Common myeloid progenitor, CD34-positive (primary cell): Measurements from ENCODE around the gene SDK1.

ENCODE experiments used
- CTCF ChIA-PET: fragments of 350-600 bp; sonication (Branson Sonifier 250); formaldehyde crosslinking; loops from one replicate; lab custom pipeline; 2021; ENCODE audit warnings: antibody characterized with exemption; lab: Charles Lee
- POLR2A ChIA-PET: fragments of 350-600 bp; sonication (Branson Sonifier 250); formaldehyde crosslinking; loops from one replicate; lab custom pipeline; 2021; ENCODE audit warnings: antibody characterized with exemption; lab: Charles Lee
- DNase-seq, 3 donors: peaks; one replicate each; pipeline versions ENCODE4 v3.0.0 to v3.0.0-alpha.2; 2013
- H3K27ac ChIP-seq, 2 experiments: 1 replicate in 1 of 2; 2 replicates in 1 of 2; pipeline ENCODE4 v1.7.0; 2013; ENCODE audit warnings: inconsistent platforms in 2 of 2, low read length in 2 of 2, mild to moderate bottlenecking in 2 of 2, low read depth in 1 of 2, moderate library complexity in 1 of 2; ENCODE audit not compliant: severe bottlenecking in 2 of 2, insufficient read depth in 1 of 2, poor library complexity in 1 of 2
- H3K27me3 ChIP-seq, 5 experiments: replicated peaks in 2 of 5; 1 replicate in 3 of 5; 2 replicates in 2 of 5; pipeline versions ENCODE4 v1.6.1 to v1.7.0; 2013; ENCODE audit warnings: low read length in 4 of 5, mild to moderate bottlenecking in 2 of 5, moderate library complexity in 2 of 5, inconsistent platforms in 1 of 5; ENCODE audit not compliant: insufficient read depth in 5 of 5, control insufficient read depth in 4 of 5
- H3K36me3 ChIP-seq, 4 experiments: 1 replicate in 2 of 4; 2 replicates in 2 of 4; pipeline versions ENCODE4 v1.6.1 to v1.7.0; 2013; ENCODE audit warnings: low read length in 3 of 4, control low read depth in 1 of 4, mild to moderate bottlenecking in 1 of 4; ENCODE audit not compliant: control insufficient read depth in 4 of 4, insufficient read depth in 4 of 4
- H3K4me1 ChIP-seq, 4 experiments: 1 replicate in 3 of 4; 2 replicates in 1 of 4; pipeline versions ENCODE4 v1.6.1 to v1.7.1; 2013; ENCODE audit warnings: low read length in 3 of 4, mild to moderate bottlenecking in 3 of 4, control low read depth in 1 of 4, inconsistent platforms in 1 of 4, moderate library complexity in 1 of 4; ENCODE audit not compliant: control insufficient read depth in 4 of 4, insufficient read depth in 4 of 4; ENCODE audit errors: control extremely low read depth in 1 of 4
- H3K4me3 ChIP-seq, 7 experiments: 1 replicate in 4 of 7; 2 replicates in 3 of 7; pipeline versions ENCODE4 v1.5.1 to v1.7.0; 2013; ENCODE audit warnings: mild to moderate bottlenecking in 7 of 7, low read length in 6 of 7, moderate library complexity in 6 of 7, inconsistent platforms in 2 of 7, low read depth in 2 of 7, control low read depth in 1 of 7; ENCODE audit not compliant: insufficient read depth in 4 of 7, control insufficient read depth in 1 of 7; ENCODE audit errors: extremely low read depth in 1 of 7
- H3K9me3 ChIP-seq, 5 experiments: 1 replicate in 4 of 5; 2 replicates in 1 of 5; pipeline versions ENCODE4 v1.6.1 to v1.7.1; 2013; ENCODE audit warnings: low read length in 4 of 5, mild to moderate bottlenecking in 2 of 5, inconsistent platforms in 1 of 5, low read depth in 1 of 5, moderate library complexity in 1 of 5; ENCODE audit not compliant: control insufficient read depth in 4 of 5, insufficient read depth in 2 of 5; ENCODE audit errors: control extremely low read depth in 1 of 5
- WGBS: methylation state at CpG from one replicate; pipeline ENCODE4 v1.1.5; 2013; ENCODE audit not compliant: insufficient coverage; 5-methylcytosine and 5-hydroxymethylcytosine counted together

SDK1 gene

GRCh38 chr7:3795781-3796180 lies 494.7 kb downstream of the SDK1 start:
- WGBS: 97% methylated on average over 3 of the region's 3 CpGs
- POLR2A ChIA-PET: no interaction called here
- Histone ChIP-seq H3K4me3 (no peak overlapping the region), H3K27me3 (peaks cover 0 to 5% (median 0%) of the 10 kb centered on the region in 5 experiments), H3K9me3 (no peaks in the 10 kb centered on the region), H3K36me3 (no peaks in the 10 kb centered on the region), H3K27ac (no peak overlapping the region), H3K4me1 (no peaks in the 10 kb centered on the region)
- CTCF ChIA-PET: no interaction called here
- no peak for DNase-seq

GRCh38 chr7:3805151-3805550 lies 504.1 kb downstream of the SDK1 start:
- no peak for DNase-seq
- Histone ChIP-seq H3K27me3 (peaks cover 0 to 3% (median 0%) of the 10 kb centered on the region in 5 experiments), H3K4me1 (no peaks in the 10 kb centered on the region), H3K27ac (no peak overlapping the region), H3K36me3 (no peaks in the 10 kb centered on the region), H3K9me3 (no peaks in the 10 kb centered on the region), H3K4me3 (no peak overlapping the region)
- POLR2A ChIA-PET: no interaction called here
- WGBS: 86% methylated on average over 1 of the region's 3 CpGs
- CTCF ChIA-PET: no interaction called here

GRCh38 chr7:3806516-3806915 lies 505.5 kb downstream of the SDK1 start:
- DNase-seq: no peak
- ChIA-PET CTCF (no interaction called here), POLR2A (no interaction called here)
- no peak overlapping the region for H3K27ac ChIP-seq
- 97% methylated on average over 3 of the region's 8 CpGs for WGBS
- peaks cover 0 to 3% (median 0%) of the 10 kb centered on the region in 5 experiments for H3K27me3 ChIP-seq
- H3K36me3 ChIP-seq: no peaks in the 10 kb centered on the region
- H3K4me3 ChIP-seq: no peak overlapping the region
- H3K4me1 ChIP-seq: no peaks in the 10 kb centered on the region
- peaks cover 0 to 2% (median 0%) of the 10 kb centered on the region in 5 experiments for H3K9me3 ChIP-seq

- Histone ChIP-seq H3K27ac (no peak overlapping the region), H3K4me1 (no peaks in the 10 kb centered on the region), H3K27me3 (peaks cover 0 to 3% (median 0%) of the 10 kb centered on the region in 5 experiments), H3K36me3 (no peaks in the 10 kb centered on the region), H3K4me3 (no peak overlapping the region), H3K9me3 (peaks cover 0 to 2% (median 0%) of the 10 kb centered on the region in 5 experiments)
- WGBS: 98% methylated on average over 9 of the region's 9 CpGs
- ChIA-PET CTCF (no interaction called here), POLR2A (no interaction called here)
- no peak for DNase-seq
These were observed 506.8 kb downstream of the SDK1 start for GRCh38 chr7:3807824-3808223.

DNA sequence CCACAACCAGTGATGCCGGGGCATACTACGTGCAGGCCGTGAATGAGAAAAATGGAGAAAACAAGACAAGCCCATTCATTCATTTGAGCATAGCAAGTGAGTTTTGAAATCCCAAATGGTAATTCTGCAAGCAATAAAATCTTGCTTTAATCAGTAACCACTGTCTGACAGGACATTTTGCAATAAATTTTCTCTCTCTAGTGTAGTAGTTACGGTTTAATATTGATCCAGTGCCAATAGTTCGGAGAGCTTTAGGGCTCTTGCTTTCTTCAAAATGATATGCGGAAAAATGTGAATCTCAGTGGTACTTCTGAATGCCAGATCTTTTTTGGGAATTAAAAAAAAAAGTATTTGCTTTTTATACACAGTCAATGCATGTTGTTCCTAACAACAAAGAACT lies 520.4 kb downstream of the SDK1 start:
- CTCF ChIA-PET: no interaction called here
- H3K36me3 ChIP-seq: no peaks in the 10 kb centered on the region
- DNase-seq: no peak
- H3K27me3 ChIP-seq: no peaks in the 10 kb centered on the region
- no peaks in the 10 kb centered on the region for H3K9me3 ChIP-seq
- H3K4me3 ChIP-seq: no peak overlapping the region
- 70% methylated on average over 2 of the region's 6 CpGs for WGBS
- POLR2A ChIA-PET: no interaction called here
- H3K27ac ChIP-seq: no peak overlapping the region
- H3K4me1 ChIP-seq: no peaks in the 10 kb centered on the region

DNA sequence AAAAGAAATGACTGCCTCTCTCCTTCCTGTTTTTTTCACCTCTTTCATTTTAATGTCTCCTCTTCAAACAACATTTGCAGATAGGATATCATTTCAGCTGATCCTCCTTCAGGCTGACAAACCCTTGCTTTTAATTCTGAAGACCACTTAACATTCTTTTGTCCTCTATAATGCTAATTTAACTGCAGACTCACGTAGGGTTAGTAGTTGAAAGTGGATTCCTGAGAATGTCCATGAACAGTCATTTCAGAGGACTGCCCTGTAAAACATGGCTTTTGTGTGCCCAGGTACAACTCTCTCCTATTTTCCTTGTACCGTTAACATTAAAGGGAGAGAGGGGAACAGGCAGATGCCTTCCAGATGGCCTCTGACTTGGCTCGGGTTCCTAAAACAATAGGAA lies 524.4 kb downstream of the SDK1 start:
- DNase-seq: no peak
- no peaks in the 10 kb centered on the region for H3K4me1 ChIP-seq
- H3K4me3 ChIP-seq: no peak overlapping the region
- H3K9me3 ChIP-seq: no peaks in the 10 kb centered on the region
- POLR2A ChIA-PET: no interaction called here
- H3K27ac ChIP-seq: no peak overlapping the region
- no CpG with 5 or more reads among the region's 3 CpGs for WGBS
- no peaks in the 10 kb centered on the region for H3K36me3 ChIP-seq
- CTCF ChIA-PET: no interaction called here
- no peaks in the 10 kb centered on the region for H3K27me3 ChIP-seq

GRCh38 chr7:3832199-3832598 lies 531.1 kb downstream of the SDK1 start:
- WGBS: no CpG with 5 or more reads among the region's 4 CpGs
- no peak for DNase-seq
- ChIA-PET CTCF (no interaction called here), POLR2A (no interaction called here)
- Histone ChIP-seq H3K4me3 (no peak overlapping the region), H3K9me3 (no peaks in the 10 kb centered on the region), H3K36me3 (no peaks in the 10 kb centered on the region), H3K27ac (no peak overlapping the region), H3K4me1 (no peaks in the 10 kb centered on the region), H3K27me3 (no peaks in the 10 kb centered on the region)
